GM19099 (cell line): ENCODE measurements around the gene AFF3.

Experiments used
- POLR2A ChIP-seq: IDR thresholded peaks from 3 replicates; pipeline ENCODE4 v1.6.1; 2011; ENCODE audit warnings: low read depth; ENCODE audit not compliant: insufficient read length; ENCODE audit errors: extremely low read depth

Gene AFF3

GRCh38 chr2:100036793-100037192, 105.6 kb downstream of the AFF3 start:
- no peak for TF ChIP-seq POLR2A

- TF ChIP-seq POLR2A = no peak
Measured at GRCh38 chr2:100036026-100036425, 106.4 kb downstream of the AFF3 start.

GRCh38 chr2:100034431-100034830, 108.0 kb downstream of the AFF3 start:
- TF ChIP-seq POLR2A = no peak

GRCh38 chr2:100033976-100034375, 108.4 kb downstream of the AFF3 start:
- no peak for TF ChIP-seq POLR2A

GRCh38 chr2:100031604-100032003, 110.8 kb downstream of the AFF3 start:
- TF ChIP-seq POLR2A = no peak

- TF ChIP-seq POLR2A = no peak
Measured at GRCh38 chr2:100029460-100029859, 112.9 kb downstream of the AFF3 start.

GRCh38 chr2:100021791-100022340, 120.5 kb downstream of the AFF3 start:
- no peak for TF ChIP-seq POLR2A

- TF ChIP-seq POLR2A = no peak
Measured at GRCh38 chr2:100019499-100019898, 122.9 kb downstream of the AFF3 start.

GRCh38 chr2:100018341-100019193, 123.8 kb downstream of the AFF3 start:
- TF ChIP-seq POLR2A = no peak

GRCh38 chr2:100017633-100018032, 124.8 kb downstream of the AFF3 start:
- TF ChIP-seq POLR2A = no peak

GRCh38 chr2:100016756-100017155, 125.6 kb downstream of the AFF3 start:
- no peak for TF ChIP-seq POLR2A

- TF ChIP-seq POLR2A = no peak
Measured at GRCh38 chr2:100015849-100016248, 126.5 kb downstream of the AFF3 start.

- TF ChIP-seq POLR2A = no peak
Measured at GRCh38 chr2:100013892-100014677, 128.3 kb downstream of the AFF3 start.

GRCh38 chr2:100012561-100012960, 129.8 kb downstream of the AFF3 start:
- TF ChIP-seq POLR2A = no peak

- TF ChIP-seq POLR2A = no peak
Measured at GRCh38 chr2:100011272-100011731, 131.1 kb downstream of the AFF3 start.

- no peak for TF ChIP-seq POLR2A
Measured at GRCh38 chr2:100010606-100011005, 131.8 kb downstream of the AFF3 start.

- TF ChIP-seq POLR2A = no peak
Measured at GRCh38 chr2:100009743-100010142, 132.6 kb downstream of the AFF3 start.
